Measurements from ENCODE around the gene DGKQ.

DNA sequence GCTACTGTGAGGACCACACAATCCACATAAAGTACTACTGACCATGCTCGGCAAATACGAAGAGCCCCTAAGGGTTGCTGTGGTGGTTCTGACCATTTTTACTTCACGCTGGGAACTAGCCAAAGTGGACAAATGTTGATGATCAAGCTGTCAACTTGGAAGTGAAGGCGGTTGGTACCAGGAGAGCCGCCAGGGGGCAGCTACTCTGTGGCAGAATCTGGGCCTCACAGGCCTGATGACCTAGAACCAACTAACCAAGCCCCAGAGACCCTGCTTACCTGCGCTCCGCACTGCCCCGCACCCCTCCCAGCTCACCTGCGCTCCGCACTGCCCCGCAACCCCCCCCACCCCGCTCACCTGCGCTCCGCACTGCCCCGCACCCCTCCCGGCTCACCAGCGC lies 46.8 kb downstream of the DGKQ start:
- TF ChIP-seq CTCF (IDR thresholded peaks at IDR 0.05; ENCODE audit: low read length) (no peak), EZH2 (optimal IDR thresholded peaks at IDR 0.05; ENCODE audit: low read depth, low read length) (no peak)
